ENCODE measurements around the gene SNTB2. TPM values are rescaled to one million over a fixed set of nuclear protein-coding genes. Genes with fewer than 3 reads are reported as not detected.

Gene SNTB2
- polyA plus RNA-seq, 3 donors: 1.2 to 6.0 (median 5.0) TPM

DNA sequence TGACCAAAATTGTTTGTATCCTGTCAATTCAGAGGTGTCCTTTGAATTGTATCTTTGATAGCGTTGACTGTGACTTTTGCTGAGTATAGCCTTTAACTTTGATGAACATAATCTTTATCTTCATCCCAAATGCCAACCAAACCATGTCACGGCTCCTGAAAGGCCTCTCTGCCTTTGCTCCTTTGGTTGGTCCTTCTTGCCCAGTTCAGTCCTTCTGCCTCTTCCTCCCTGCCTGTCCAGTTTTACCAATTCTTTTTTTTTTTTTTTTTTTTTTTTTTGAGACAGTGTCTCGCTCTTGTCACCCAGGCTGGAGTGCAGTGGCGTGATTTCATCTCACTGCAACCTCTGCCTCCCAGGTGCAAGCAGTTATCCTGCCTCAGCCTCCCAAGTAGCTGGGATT lies 111.3 kb downstream of the SNTB2 start:
- Mint-ChIP-seq H3K27ac (peak overlapping the region in 6 of 7 donors; percentile 60 to 89 (median 74)), H3K36me3 (peaks cover 10 to 12% of the 10 kb centered on the region in 2 donors), H3K4me1 (peaks cover 31% of the 10 kb centered on the region), H3K9me3 (peaks cover 0 to 3% (median 0%) of the 10 kb centered on the region in 7 donors), H3K4me3 (no peak overlapping the region), H3K27me3 (ENCODE audit: low read depth in 3 of 3) (peaks cover 0 to 10% (median 2%) of the 10 kb centered on the region in 3 donors)
- no peak overlapping the region for H3K9ac ChIP-seq (ENCODE audit: insufficient read depth, low read length, poor library complexity, severe bottlenecking)
- no peak overlapping the region for H3K4me3 ChIP-seq (replicated peaks in 1 of 3; ENCODE audit: low read depth in 2 of 3, low read length in 3 of 3)
- no peak overlapping the region for H2AFZ ChIP-seq (ENCODE audit: insufficient read depth, low read depth, low read length, poor library complexity, severe bottlenecking)
- H3K27ac ChIP-seq (ENCODE audit: low read depth in 1 of 2, low read length in 2 of 2): peak overlapping the region; percentile 39 to 54
- intact Hi-C loops (cut with micrococcal nuclease): no loop called here
- no peaks in the 10 kb centered on the region for H3K79me2 ChIP-seq (ENCODE audit: insufficient read depth, low read length)
- TF ChIP-seq CTCF (IDR thresholded peaks at IDR 0.05): no peak
- no peaks in the 10 kb centered on the region for H3K36me3 ChIP-seq (replicated peaks in 1 of 2; ENCODE audit: control insufficient read depth in 1 of 2, insufficient read depth in 2 of 2, low read length in 2 of 2)
- H3K4me2 ChIP-seq (replicated peaks; ENCODE audit: extremely low read depth, low read length, poor library complexity, severe bottlenecking): no peak overlapping the region
- H3K9me3 ChIP-seq (replicated peaks in 1 of 2; ENCODE audit: control insufficient read depth in 1 of 2, insufficient read depth in 1 of 2, low read length in 2 of 2): no peaks in the 10 kb centered on the region
- no peak for DNase-seq
- no CpG with 5 or more reads among the region's 4 CpGs for WGBS (ENCODE audit: insufficient coverage)
- no peaks in the 10 kb centered on the region for H3K27me3 ChIP-seq (ENCODE audit: control insufficient read depth in 2 of 2, insufficient read depth in 2 of 2, low read length in 2 of 2)
- H3K4me1 ChIP-seq (ENCODE audit: control insufficient read depth in 1 of 2, insufficient read depth in 2 of 2, low read length in 2 of 2): peaks cover 28 to 32% of the 10 kb centered on the region in 2 donors
- no peaks in the 10 kb centered on the region for H4K20me1 ChIP-seq (ENCODE audit: insufficient read depth, low read length)

GRCh38 chr16:69301187-69301586 lies 114.2 kb downstream of the SNTB2 start:
- no peaks in the 10 kb centered on the region for H4K20me1 ChIP-seq (ENCODE audit: insufficient read depth, low read length)
- H3K4me1 Mint-ChIP-seq: peaks cover 31% of the 10 kb centered on the region
- peaks cover 0 to 3% (median 0%) of the 10 kb centered on the region in 7 donors for H3K9me3 Mint-ChIP-seq
- H3K4me3 ChIP-seq (replicated peaks in 1 of 3; ENCODE audit: low read depth in 2 of 3, low read length in 3 of 3): no peak overlapping the region
- no peaks in the 10 kb centered on the region for H3K79me2 ChIP-seq (ENCODE audit: insufficient read depth, low read length)
- H3K27ac Mint-ChIP-seq: no peak overlapping the region
- TF ChIP-seq CTCF (IDR thresholded peaks at IDR 0.05): no peak
- H3K4me2 ChIP-seq (replicated peaks; ENCODE audit: extremely low read depth, low read length, poor library complexity, severe bottlenecking): no peak overlapping the region
- no peaks in the 10 kb centered on the region for H3K9me3 ChIP-seq (replicated peaks in 1 of 2; ENCODE audit: control insufficient read depth in 1 of 2, insufficient read depth in 1 of 2, low read length in 2 of 2)
- H3K36me3 Mint-ChIP-seq: peaks cover 10 to 12% of the 10 kb centered on the region in 2 donors
- H3K27ac ChIP-seq (ENCODE audit: low read depth in 1 of 2, low read length in 2 of 2): no peak overlapping the region
- intact Hi-C loops (cut with micrococcal nuclease): no loop called here
- H3K4me1 ChIP-seq (ENCODE audit: control insufficient read depth in 1 of 2, insufficient read depth in 2 of 2, low read length in 2 of 2): peaks cover 28 to 32% of the 10 kb centered on the region in 2 donors
- no peaks in the 10 kb centered on the region for H3K27me3 ChIP-seq (ENCODE audit: control insufficient read depth in 2 of 2, insufficient read depth in 2 of 2, low read length in 2 of 2)
- no peaks in the 10 kb centered on the region for H3K36me3 ChIP-seq (replicated peaks in 1 of 2; ENCODE audit: control insufficient read depth in 1 of 2, insufficient read depth in 2 of 2, low read length in 2 of 2)
- H2AFZ ChIP-seq (ENCODE audit: insufficient read depth, low read depth, low read length, poor library complexity, severe bottlenecking): no peak overlapping the region
- DNase-seq: no peak
- no peak overlapping the region for H3K4me3 Mint-ChIP-seq
- WGBS (ENCODE audit: insufficient coverage): 100% methylated on average over 1 of the region's 1 CpG
- H3K9ac ChIP-seq (ENCODE audit: insufficient read depth, low read length, poor library complexity, severe bottlenecking): no peak overlapping the region
- peaks cover 1 to 8% (median 7%) of the 10 kb centered on the region in 3 donors for H3K27me3 Mint-ChIP-seq (ENCODE audit: low read depth in 3 of 3)
